Neutrophil (primary cell): Measurements from ENCODE around the gene SNF8.

ENCODE experiments used
- H3K27ac ChIP-seq: fragments of 200-600 bp; sonication (generic); 2 replicates; pipeline ENCODE4 v1.5.1; 2016; ENCODE audit warnings: mild to moderate bottlenecking, moderate library complexity
- H3K27me3 ChIP-seq: fragments of 200-600 bp; sonication (generic); 2 replicates; pipeline ENCODE4 v1.6.0; 2016; ENCODE audit warnings: mild to moderate bottlenecking
- H3K36me3 ChIP-seq: fragments of 200-600 bp; sonication (generic); 2 replicates; pipeline ENCODE4 v1.5.1; 2017
- H3K4me1 ChIP-seq, 2 experiments: fragments of 200-600 bp in 1 of 2; sonication (generic) in 1 of 2; 1 replicate in 1 of 2; 2 replicates in 1 of 2; pipeline versions ENCODE4 v1.5.1 to v1.6.1; 2013 to 2016; ENCODE audit warnings: low read depth in 1 of 2, low read length in 1 of 2, mild to moderate bottlenecking in 1 of 2, moderate library complexity in 1 of 2; ENCODE audit not compliant: control insufficient read depth in 1 of 2, insufficient read depth in 1 of 2
- H3K4me3 ChIP-seq, 2 experiments: fragments of 200-600 bp in 1 of 2; sonication (generic) in 1 of 2; 1 replicate in 1 of 2; 2 replicates in 1 of 2; pipeline ENCODE4 v1.5.1; 2013 to 2016; ENCODE audit warnings: low read depth in 1 of 2, low read length in 1 of 2, mild to moderate bottlenecking in 1 of 2, moderate library complexity in 1 of 2
- H3K9me3 ChIP-seq: fragments of 200-600 bp; sonication (generic); 2 replicates; pipeline ENCODE4 v1.5.1; 2016
- CTCF ChIP-seq: fragments of 200-600 bp; sonication (generic); IDR thresholded peaks from 2 replicates; pipeline ENCODE4 v1.5.1; 2016; ENCODE audit warnings: antibody characterized with exemption

SNF8 gene

GRCh38 chr17:48893646-48894508 is 50.8 kb downstream of the SNF8 start:
- Histone ChIP-seq H3K4me1 (peaks cover 19 to 21% of the 10 kb centered on the region in 2 experiments), H3K27ac (peak overlapping the region; percentile 80), H3K36me3 (no peaks in the 10 kb centered on the region), H3K4me3 (no peak overlapping the region), H3K9me3 (no peaks in the 10 kb centered on the region), H3K27me3 (no peaks in the 10 kb centered on the region)
- no peak for TF ChIP-seq CTCF

- H3K27ac ChIP-seq = peak overlapping the region; percentile 80
- no peaks in the 10 kb centered on the region for H3K9me3 ChIP-seq
- TF ChIP-seq CTCF = no peak
- peak overlapping the region; percentile 78 for H3K4me3 ChIP-seq
- H3K4me1 ChIP-seq = peaks cover 19 to 21% of the 10 kb centered on the region in 2 experiments
- no peaks in the 10 kb centered on the region for H3K27me3 ChIP-seq
- no peaks in the 10 kb centered on the region for H3K36me3 ChIP-seq
These were observed 51.5 kb downstream of the SNF8 start for GRCh38 chr17:48892940-48893645.

GRCh38 chr17:48890086-48890485 is 54.6 kb downstream of the SNF8 start:
- Histone ChIP-seq H3K4me1 (peaks cover 19 to 21% of the 10 kb centered on the region in 2 experiments), H3K27me3 (no peaks in the 10 kb centered on the region), H3K4me3 (no peak overlapping the region), H3K9me3 (no peaks in the 10 kb centered on the region), H3K36me3 (no peaks in the 10 kb centered on the region), H3K27ac (no peak overlapping the region)
- no peak for TF ChIP-seq CTCF

- H3K27ac ChIP-seq = no peak overlapping the region
- peaks cover 17% of the 10 kb centered on the region for H3K27me3 ChIP-seq
- H3K4me1 ChIP-seq = no peaks in the 10 kb centered on the region
- H3K9me3 ChIP-seq = no peaks in the 10 kb centered on the region
- no peak overlapping the region for H3K4me3 ChIP-seq
- no peak for TF ChIP-seq CTCF
- no peaks in the 10 kb centered on the region for H3K36me3 ChIP-seq
These were observed 61.5 kb downstream of the SNF8 start for GRCh38 chr17:48883171-48883570.

GRCh38 chr17:48882272-48882671 is 62.4 kb downstream of the SNF8 start:
- no peaks in the 10 kb centered on the region for H3K36me3 ChIP-seq
- no peak overlapping the region for H3K27ac ChIP-seq
- peaks cover 25% of the 10 kb centered on the region for H3K27me3 ChIP-seq
- no peak overlapping the region for H3K4me3 ChIP-seq
- no peaks in the 10 kb centered on the region for H3K9me3 ChIP-seq
- no peak for TF ChIP-seq CTCF
- no peaks in the 10 kb centered on the region for H3K4me1 ChIP-seq
